ENCODE measurements around the gene TTC34. TPM values are rescaled to one million over a fixed set of nuclear protein-coding genes. Genes with fewer than 3 reads are reported as not detected.

TTC34 gene
- total RNA-seq, 3 donors from 2014 or later, result 0.16 to 0.88 (median 0.66) TPM

DNA sequence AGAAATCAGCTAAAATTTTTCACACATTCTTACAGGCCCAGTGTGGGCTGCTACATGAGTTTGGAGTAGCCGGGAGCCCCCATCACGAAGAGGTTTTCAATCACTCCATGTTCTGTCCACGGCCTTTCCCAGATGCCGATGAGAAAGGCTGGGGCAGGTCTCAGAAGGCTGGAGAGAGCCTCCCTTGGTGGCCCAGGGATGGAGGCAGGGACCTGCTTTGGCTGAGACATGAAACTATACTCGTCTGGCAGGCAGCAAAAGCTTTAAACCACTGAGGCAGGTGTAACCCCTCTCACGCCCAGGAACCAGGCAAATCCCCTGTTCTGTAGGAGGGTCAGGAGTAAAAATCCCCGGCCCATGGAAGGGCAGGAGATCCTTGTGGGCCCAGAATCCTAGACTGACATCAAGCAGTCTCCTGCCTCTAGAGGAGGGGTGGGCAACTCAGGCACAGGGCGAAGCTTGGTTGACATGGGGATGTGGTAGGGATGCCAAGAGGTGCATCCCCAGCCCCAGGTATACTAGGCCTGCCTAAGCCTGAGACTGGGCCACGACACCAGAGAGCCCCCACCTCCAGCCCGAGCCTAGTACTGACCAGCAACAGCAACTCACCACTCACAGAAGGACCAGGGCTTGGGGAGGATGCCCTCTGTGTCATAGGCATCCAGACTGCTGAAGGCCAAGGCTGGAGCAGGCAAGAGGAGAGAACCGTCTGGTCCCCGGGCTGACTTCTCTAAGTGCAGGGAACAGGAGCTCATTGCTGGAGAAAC is 177.7 kb downstream of the TTC34 start:
- Histone ChIP-seq H3K9me3 (no peaks in the 10 kb centered on the region), H3K4me1 (peaks cover 0 to 2% of the 10 kb centered on the region in 2 donors), H3K27ac (no peak overlapping the region), H3K27me3 (peaks cover 2 to 34% of the 10 kb centered on the region in 2 donors), H3K4me3 (no peak overlapping the region), H3K36me3 (no peaks in the 10 kb centered on the region)
- intact Hi-C loops (cut with DNase I; ENCODE audit: low total_unique reads), result no loop called here
- TF ChIP-seq POLR2AphosphoS5 (IDR thresholded peaks at IDR 0.05) (no peak), POLR2A (IDR thresholded peaks at IDR 0.05) (no peak)
- TF ChIP-seq, protein P1, sequence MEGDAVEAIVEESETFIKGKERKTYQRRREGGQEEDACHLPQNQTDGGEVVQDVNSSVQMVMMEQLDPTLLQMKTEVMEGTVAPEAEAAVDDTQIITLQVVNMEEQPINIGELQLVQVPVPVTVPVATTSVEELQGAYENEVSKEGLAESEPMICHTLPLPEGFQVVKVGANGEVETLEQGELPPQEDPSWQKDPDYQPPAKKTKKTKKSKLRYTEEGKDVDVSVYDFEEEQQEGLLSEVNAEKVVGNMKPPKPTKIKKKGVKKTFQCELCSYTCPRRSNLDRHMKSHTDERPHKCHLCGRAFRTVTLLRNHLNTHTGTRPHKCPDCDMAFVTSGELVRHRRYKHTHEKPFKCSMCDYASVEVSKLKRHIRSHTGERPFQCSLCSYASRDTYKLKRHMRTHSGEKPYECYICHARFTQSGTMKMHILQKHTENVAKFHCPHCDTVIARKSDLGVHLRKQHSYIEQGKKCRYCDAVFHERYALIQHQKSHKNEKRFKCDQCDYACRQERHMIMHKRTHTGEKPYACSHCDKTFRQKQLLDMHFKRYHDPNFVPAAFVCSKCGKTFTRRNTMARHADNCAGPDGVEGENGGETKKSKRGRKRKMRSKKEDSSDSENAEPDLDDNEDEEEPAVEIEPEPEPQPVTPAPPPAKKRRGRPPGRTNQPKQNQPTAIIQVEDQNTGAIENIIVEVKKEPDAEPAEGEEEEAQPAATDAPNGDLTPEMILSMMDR (IDR thresholded peaks at IDR 0.05), result no peak
- DNase-seq (ENCODE audit: low spot score in 2 of 2), result peak in 1 of 2 donors; percentile 46

DNA sequence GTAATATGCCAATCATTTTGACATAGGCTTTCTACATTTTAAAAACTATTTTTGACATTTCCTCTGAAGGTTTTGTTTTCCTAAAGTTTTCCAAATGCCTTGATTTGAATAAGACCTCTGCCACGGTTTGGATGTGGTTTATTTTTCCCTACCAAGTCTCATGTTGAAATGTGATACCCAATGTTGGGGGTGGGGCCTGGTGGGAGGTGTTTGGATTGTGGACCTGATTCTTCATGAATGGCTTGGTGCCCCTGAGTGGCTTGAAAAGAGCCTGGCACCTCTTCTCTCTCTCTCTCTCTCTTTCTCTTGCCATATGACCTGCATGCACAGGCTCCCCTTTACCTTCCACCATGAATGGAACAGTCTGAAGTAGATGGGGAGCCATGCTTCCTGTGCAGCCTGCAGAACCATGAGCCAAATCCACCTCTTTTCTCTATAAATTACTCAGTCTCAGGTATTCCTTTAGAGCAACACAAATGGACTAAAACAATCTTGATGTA is 183.5 kb downstream of the TTC34 start:
- TF ChIP-seq POLR2A (IDR thresholded peaks at IDR 0.05), result no peak
- no peak for TF ChIP-seq POLR2AphosphoS5 (IDR thresholded peaks at IDR 0.05)
- TF ChIP-seq, protein P1 (IDR thresholded peaks at IDR 0.05), result no peak
- intact Hi-C loops (cut with DNase I; ENCODE audit: low total_unique reads), result no loop called here
- H3K4me3 ChIP-seq, result no peak overlapping the region
- H3K27ac ChIP-seq, result no peak overlapping the region
- no peaks in the 10 kb centered on the region for H3K4me1 ChIP-seq
- no peaks in the 10 kb centered on the region for H3K36me3 ChIP-seq
- H3K9me3 ChIP-seq, result peaks cover 12 to 16% of the 10 kb centered on the region in 2 donors
- DNase-seq (ENCODE audit: low spot score in 2 of 2), result no peak
- peaks cover 0 to 3% of the 10 kb centered on the region in 2 donors for H3K27me3 ChIP-seq

DNA sequence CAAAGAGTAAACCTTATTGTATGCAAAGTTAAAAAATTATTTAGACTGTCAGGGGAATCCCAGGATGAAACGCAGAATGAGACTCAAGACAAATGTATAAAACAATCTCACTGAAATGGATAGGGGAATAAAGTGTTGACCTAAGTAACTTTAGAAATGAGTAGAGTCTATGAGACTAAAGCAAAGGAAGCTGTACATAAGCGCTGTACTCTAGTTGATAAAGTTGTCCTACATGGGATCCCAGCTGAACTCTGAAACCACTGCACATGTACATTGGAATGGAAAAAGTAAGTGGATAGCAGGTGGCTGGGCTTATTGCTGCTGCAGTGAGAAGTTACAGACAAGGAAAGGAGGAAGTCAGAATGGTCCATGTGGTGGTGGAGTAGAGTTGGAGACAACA is 187.3 kb downstream of the TTC34 start:
- intact Hi-C loops (cut with DNase I; ENCODE audit: low total_unique reads), result no loop called here
- Histone ChIP-seq H3K27me3 (peaks cover 4 to 10% of the 10 kb centered on the region in 2 donors), H3K4me3 (no peak overlapping the region), H3K36me3 (no peaks in the 10 kb centered on the region), H3K27ac (no peak overlapping the region), H3K4me1 (no peaks in the 10 kb centered on the region), H3K9me3 (peaks cover 12 to 25% of the 10 kb centered on the region in 2 donors)
- no peak for DNase-seq (ENCODE audit: low spot score in 2 of 2)
- TF ChIP-seq, protein P1 (IDR thresholded peaks at IDR 0.05), result no peak
- TF ChIP-seq POLR2AphosphoS5 (IDR thresholded peaks at IDR 0.05) (no peak), POLR2A (IDR thresholded peaks at IDR 0.05) (no peak)

DNA sequence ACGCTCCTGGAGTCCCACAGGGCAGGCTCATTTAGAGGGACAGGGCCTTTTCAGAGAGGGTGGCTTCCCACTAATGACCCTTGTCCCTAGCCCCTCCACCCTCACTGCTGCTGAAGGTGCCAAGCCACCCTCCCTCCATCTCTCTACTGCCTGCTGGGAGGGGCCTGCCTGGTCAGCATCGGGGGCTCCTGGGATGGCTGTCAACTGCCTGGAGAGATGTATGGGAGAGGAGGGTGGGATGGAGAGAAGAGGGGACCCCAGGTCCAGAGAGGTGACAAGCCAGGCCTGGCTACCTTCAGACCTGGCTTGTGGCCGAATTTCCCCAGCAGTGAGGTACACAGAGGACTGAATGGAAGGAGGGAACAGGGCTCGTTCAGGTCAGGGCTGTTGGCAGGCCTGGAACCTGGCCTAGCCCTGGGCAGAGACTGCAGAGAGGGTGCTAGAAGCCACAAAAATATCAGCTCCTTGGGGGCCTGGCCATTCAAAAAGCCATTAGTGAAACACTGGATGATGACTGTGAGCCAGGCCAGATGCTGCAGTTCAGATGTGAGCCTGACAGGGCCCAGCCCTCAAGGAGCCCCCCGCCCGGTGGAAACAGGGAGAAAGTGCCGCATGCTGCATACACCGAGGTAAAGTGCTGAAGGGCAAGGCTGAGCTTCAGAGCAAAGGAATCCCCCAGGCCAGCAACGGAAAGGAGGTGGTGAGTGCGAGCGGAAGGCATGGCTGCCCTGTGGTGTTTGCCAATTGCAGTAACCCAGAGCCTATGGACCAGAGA is 188.7 kb downstream of the TTC34 start:
- DNase-seq (ENCODE audit: low spot score in 2 of 2), result peak in 1 of 2 donors; percentile 39

More for the DNA sequence above, 188.7 kb downstream of the TTC34 start:
- no peak overlapping the region for H3K27ac ChIP-seq
- intact Hi-C loops (cut with DNase I; ENCODE audit: low total_unique reads), result no loop called here
- peaks cover 4 to 7% of the 10 kb centered on the region in 2 donors for H3K27me3 ChIP-seq
- no peak for TF ChIP-seq POLR2AphosphoS5 (IDR thresholded peaks at IDR 0.05)
- TF ChIP-seq, protein P1 (IDR thresholded peaks at IDR 0.05), result no peak
- TF ChIP-seq POLR2A (IDR thresholded peaks at IDR 0.05), result no peak
- H3K9me3 ChIP-seq, result peaks cover 12 to 25% of the 10 kb centered on the region in 2 donors
- no peaks in the 10 kb centered on the region for H3K4me1 ChIP-seq
- no peaks in the 10 kb centered on the region for H3K36me3 ChIP-seq
- no peak overlapping the region for H3K4me3 ChIP-seq
